Measurements from ENCODE around the gene AKT1. TPM values are rescaled to one million over a fixed set of nuclear protein-coding genes. Genes with fewer than 3 reads are reported as not detected.

AKT1 gene
- total RNA-seq, 6 experiments from 2014 or later: 66.7 to 92.1 (median 83.9) TPM

DNA sequence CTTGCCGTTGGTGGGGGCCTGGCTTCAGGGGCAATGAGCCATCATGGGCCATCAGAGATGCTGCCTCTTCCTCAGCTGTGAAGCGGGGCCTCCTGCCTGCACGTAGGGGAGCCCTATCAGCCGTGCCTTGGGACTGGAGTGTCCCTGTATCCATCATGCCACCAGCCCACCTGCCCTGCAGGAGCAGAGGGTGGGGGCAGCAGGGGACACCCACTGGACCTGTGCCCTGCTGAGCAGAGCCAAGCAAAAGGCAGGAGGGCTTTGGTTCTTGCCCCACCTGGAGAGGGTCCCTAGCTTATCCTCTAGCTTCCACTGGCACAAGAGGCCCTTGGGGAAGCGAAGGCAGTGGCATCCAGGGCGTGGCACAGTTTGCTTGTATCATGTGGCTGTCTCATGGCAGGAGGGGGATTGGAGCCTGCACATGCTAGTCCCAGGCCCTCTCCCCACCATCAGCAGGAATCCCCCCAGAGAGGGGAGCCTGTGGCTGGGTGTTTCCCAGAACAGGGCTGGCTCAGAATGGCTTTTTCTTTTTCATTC is 61.4 kb downstream of the AKT1 start:
- intact Hi-C loops (cut with DNase I): no loop called here
- H3K27me3 ChIP-seq: no peaks in the 10 kb centered on the region
- TF ChIP-seq POLR2A (IDR thresholded peaks at IDR 0.05): peak; percentile 18
- TF ChIP-seq, protein P1, sequence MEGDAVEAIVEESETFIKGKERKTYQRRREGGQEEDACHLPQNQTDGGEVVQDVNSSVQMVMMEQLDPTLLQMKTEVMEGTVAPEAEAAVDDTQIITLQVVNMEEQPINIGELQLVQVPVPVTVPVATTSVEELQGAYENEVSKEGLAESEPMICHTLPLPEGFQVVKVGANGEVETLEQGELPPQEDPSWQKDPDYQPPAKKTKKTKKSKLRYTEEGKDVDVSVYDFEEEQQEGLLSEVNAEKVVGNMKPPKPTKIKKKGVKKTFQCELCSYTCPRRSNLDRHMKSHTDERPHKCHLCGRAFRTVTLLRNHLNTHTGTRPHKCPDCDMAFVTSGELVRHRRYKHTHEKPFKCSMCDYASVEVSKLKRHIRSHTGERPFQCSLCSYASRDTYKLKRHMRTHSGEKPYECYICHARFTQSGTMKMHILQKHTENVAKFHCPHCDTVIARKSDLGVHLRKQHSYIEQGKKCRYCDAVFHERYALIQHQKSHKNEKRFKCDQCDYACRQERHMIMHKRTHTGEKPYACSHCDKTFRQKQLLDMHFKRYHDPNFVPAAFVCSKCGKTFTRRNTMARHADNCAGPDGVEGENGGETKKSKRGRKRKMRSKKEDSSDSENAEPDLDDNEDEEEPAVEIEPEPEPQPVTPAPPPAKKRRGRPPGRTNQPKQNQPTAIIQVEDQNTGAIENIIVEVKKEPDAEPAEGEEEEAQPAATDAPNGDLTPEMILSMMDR (IDR thresholded peaks at IDR 0.05): no peak
- no peaks in the 10 kb centered on the region for H3K9me3 ChIP-seq
- peaks cover 0 to 63% (median 31%) of the 10 kb centered on the region in 4 donors for H3K4me1 ChIP-seq
- peak overlapping the region; percentile 95 to 99 (median 98) for H3K27ac ChIP-seq
- no peaks in the 10 kb centered on the region for H3K36me3 ChIP-seq
- ATAC-seq: no peak
- DNase-seq: no peak
- H3K4me3 ChIP-seq: no peak overlapping the region
- WGBS (ENCODE audit: insufficient coverage, low coverage, low lambda C conversion rate, missing lambda C conversion rate): no CpG with 5 or more reads among the region's 6 CpGs

DNA sequence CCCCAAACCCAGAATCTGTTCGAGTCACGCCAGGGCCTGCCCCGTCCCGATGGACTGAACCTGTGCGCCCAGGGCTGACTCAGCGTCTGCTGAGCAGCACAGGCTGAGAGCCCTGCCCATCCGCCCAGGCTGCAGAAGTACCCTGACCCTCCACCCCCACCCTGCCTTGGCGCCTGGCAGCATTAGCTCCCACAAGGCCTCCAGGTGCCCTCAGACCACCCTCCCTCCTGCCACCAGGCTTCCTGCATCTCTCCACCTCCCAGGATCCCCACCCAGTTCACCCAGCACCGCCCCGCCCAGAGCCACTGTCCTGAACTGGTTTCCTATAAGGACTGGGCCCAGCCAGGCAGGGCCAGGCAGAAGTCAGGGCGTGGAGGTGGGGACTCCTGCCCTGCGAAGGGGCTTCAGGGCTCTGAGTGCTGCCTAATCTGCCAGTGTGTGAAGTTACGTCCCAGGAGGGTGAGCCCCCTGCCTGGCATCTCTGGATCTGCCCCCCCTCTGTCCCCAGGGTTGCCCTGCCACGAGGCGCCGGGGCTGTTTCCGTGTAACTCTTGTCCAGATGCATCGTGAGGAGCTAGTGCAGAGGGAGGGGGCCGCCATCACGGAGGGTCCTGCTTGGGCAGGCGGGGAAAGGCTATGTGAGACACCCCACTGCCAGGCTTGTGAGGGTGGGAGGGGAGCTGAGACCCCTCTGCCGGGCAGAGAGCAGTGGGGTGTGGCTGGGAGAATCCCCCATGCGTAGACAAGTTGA is 62.4 kb downstream of the AKT1 start:
- WGBS (ENCODE audit: insufficient coverage, low coverage, low lambda C conversion rate, missing lambda C conversion rate): 79% methylated on average over 5 of the region's 23 CpGs
- H3K36me3 ChIP-seq: no peaks in the 10 kb centered on the region
- no peaks in the 10 kb centered on the region for H3K27me3 ChIP-seq
- intact Hi-C loops (cut with DNase I): no loop called here
- TF ChIP-seq POLR2A (IDR thresholded peaks at IDR 0.05): no peak
- TF ChIP-seq, protein P1 (IDR thresholded peaks at IDR 0.05): no peak
- peak overlapping the region; percentile 66 to 99 (median 82) for H3K27ac ChIP-seq
- H3K4me1 ChIP-seq: peaks cover 0 to 63% (median 31%) of the 10 kb centered on the region in 4 donors
- no peak overlapping the region for H3K4me3 ChIP-seq
- DNase-seq (peak in 2 of 3 donors; percentile 79 to 80), ATAC-seq (peak in 2 of 4 donors; percentile 2 to 20)
- H3K9me3 ChIP-seq: no peaks in the 10 kb centered on the region

DNA sequence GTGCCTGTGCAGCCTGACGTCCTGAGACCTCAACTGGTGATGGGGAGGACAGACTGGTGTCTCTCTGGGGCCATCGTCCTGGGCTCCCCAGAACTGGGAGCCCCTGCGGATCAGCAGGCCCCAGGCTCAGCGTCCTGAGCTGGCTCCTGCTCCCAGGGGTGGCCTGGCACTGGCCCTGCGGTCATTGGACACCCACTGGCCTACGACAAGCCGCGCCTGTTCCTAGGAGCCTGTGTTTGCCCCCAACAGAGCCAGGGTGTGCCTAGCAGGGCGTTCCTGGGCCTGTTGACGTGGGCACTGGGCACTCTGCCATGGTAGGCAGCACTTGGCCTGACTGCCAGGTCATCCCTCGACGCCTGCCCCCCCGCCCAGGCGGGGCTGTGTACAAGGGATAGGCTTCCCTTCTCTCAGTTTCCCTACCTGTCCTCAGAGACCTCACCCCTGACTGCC is 63.2 kb downstream of the AKT1 start:
- ATAC-seq (peak; percentile 42 to 66 (median 60)), DNase-seq (peak; percentile 94 to 98 (median 97))
- no peak overlapping the region for H3K4me3 ChIP-seq
- no peaks in the 10 kb centered on the region for H3K9me3 ChIP-seq
- H3K4me1 ChIP-seq: peaks cover 0 to 57% (median 30%) of the 10 kb centered on the region in 4 donors
- TF ChIP-seq POLR2A (IDR thresholded peaks at IDR 0.05): peak; percentile 58
- TF ChIP-seq, protein P1 (IDR thresholded peaks at IDR 0.05): no peak
- intact Hi-C loops (cut with DNase I): no loop called here
- H3K27me3 ChIP-seq: no peaks in the 10 kb centered on the region
- WGBS (ENCODE audit: insufficient coverage, low coverage, low lambda C conversion rate, missing lambda C conversion rate): 24% methylated on average over 5 of the region's 14 CpGs
- H3K27ac ChIP-seq: peak overlapping the region; percentile 66 to 99 (median 82)
- H3K36me3 ChIP-seq: no peaks in the 10 kb centered on the region

GRCh38 chr14:104731320-104732294 is 63.9 kb downstream of the AKT1 start:
- peaks cover 0 to 54% (median 29%) of the 10 kb centered on the region in 4 donors for H3K4me1 ChIP-seq
- no peak overlapping the region for H3K4me3 ChIP-seq
- TF ChIP-seq, protein P1 (IDR thresholded peaks at IDR 0.05): peak; percentile 14 to 28 (median 24)
- no peak for TF ChIP-seq POLR2A (IDR thresholded peaks at IDR 0.05)
- no CpG with 5 or more reads among the region's 18 CpGs for WGBS (ENCODE audit: insufficient coverage, low coverage, low lambda C conversion rate, missing lambda C conversion rate)
- intact Hi-C loops (cut with DNase I): no loop called here
- no peaks in the 10 kb centered on the region for H3K27me3 ChIP-seq
- ATAC-seq (no peak), DNase-seq (no peak)
- no peaks in the 10 kb centered on the region for H3K9me3 ChIP-seq
- H3K27ac ChIP-seq: peak overlapping the region; percentile 66 to 82 (median 78)
- H3K36me3 ChIP-seq: no peaks in the 10 kb centered on the region
